Measurements from ENCODE around the gene XRCC4. TPM values are rescaled to one million over a fixed set of nuclear protein-coding genes. Genes with fewer than 3 reads are reported as not detected.

XRCC4 gene
- total and polyA plus RNA-seq, 2 of the 8 experiments (the other 6 are each of a cell fraction or from before 2014, with no cell fraction given) = 3.0 to 8.3 TPM

DNA sequence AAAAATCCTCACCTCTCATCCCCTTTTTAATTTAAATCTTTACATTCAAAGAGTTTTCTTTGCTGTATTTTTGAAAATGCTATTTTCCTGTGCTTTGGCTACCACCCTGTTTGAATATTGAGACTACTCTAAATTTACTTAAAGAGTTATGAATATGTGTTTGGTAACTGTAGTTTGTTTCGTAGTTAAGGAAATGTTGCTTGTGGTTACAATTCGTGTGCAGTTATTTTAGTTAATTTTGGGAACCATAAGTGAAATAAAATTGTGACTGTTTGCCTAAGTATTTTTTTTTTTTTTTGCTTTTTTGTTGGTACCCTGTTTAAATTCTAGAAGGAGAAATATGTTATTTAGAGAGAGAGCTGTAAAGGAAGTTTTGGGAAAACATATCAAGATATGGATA lies 78.7 kb downstream of the XRCC4 start:
- Histone ChIP-seq H2BK5ac (ENCODE audit: low read depth, low read length) (no peak overlapping the region), H2BK15ac (ENCODE audit: low read length) (no peak overlapping the region), H3K4ac (replicated peaks; ENCODE audit: insufficient read length, low read depth, low read length) (no peak overlapping the region), H2BK12ac (ENCODE audit: low read depth, low read length) (no peak overlapping the region), H2AFZ (ENCODE audit: low read length) (no peak overlapping the region), H2BK20ac (ENCODE audit: low read length) (no peak overlapping the region), H4K8ac (ENCODE audit: extremely low read depth, insufficient read depth, low read length) (no peak overlapping the region), H3K23ac (ENCODE audit: insufficient read length) (no peak overlapping the region), H3K4me1 (replicated peaks in 1 of 4; ENCODE audit: control insufficient read depth in 3 of 4, insufficient read depth in 4 of 4, low read length in 3 of 4) (no peaks in the 10 kb centered on the region), H3K27ac (ENCODE audit: low read depth, low read length) (no peak overlapping the region), H3K23me2 (ENCODE audit: low read depth, low read length) (no peaks in the 10 kb centered on the region), H4K91ac (replicated peaks; ENCODE audit: insufficient read length, low read length) (no peak overlapping the region), H3K4me2 (ENCODE audit: insufficient read depth in 1 of 2, low read depth in 2 of 2, low read length in 2 of 2) (no peak overlapping the region), H2AK5ac (ENCODE audit: low read depth, low read length) (no peak overlapping the region), H3K79me1 (ENCODE audit: low read depth, low read length) (no peaks in the 10 kb centered on the region), H3K79me2 (ENCODE audit: control insufficient read depth in 1 of 2, insufficient read depth in 2 of 2, low read length in 2 of 2) (no peaks in the 10 kb centered on the region), H3K36me3 (ENCODE audit: control insufficient read depth in 2 of 4, insufficient read depth in 4 of 4, low read length in 3 of 4) (no peaks in the 10 kb centered on the region), H3K9me3 (ENCODE audit: insufficient read depth in 2 of 2, low read depth in 1 of 2, low read length in 1 of 2) (no peaks in the 10 kb centered on the region), H3K56ac (replicated peaks; ENCODE audit: insufficient read length, low read depth, low read length) (no peak overlapping the region), H3K4me3 (ENCODE audit: extremely low read depth in 1 of 4, insufficient read depth in 2 of 4, low read depth in 3 of 4, low read length in 4 of 4) (no peak overlapping the region), H4K20me1 (replicated peaks in 1 of 2; ENCODE audit: control insufficient read depth in 1 of 2, insufficient read depth in 2 of 2, low read length in 2 of 2) (no peaks in the 10 kb centered on the region), H3K9ac (replicated peaks in 1 of 4; ENCODE audit: extremely low read depth in 1 of 4, low read depth in 3 of 4, low read length in 3 of 4) (no peak overlapping the region), H2BK120ac (replicated peaks; ENCODE audit: low read depth, low read length) (no peak overlapping the region), H4K5ac (ENCODE audit: insufficient read length, low read depth, low read length) (no peak overlapping the region), H3K18ac (ENCODE audit: extremely low read depth, low read length) (no peak overlapping the region), H3K27me3 (replicated peaks in 1 of 4; ENCODE audit: control insufficient read depth in 3 of 4, extremely low read depth in 1 of 4, insufficient read depth in 3 of 4, low read length in 3 of 4) (no peaks in the 10 kb centered on the region), H3K14ac (ENCODE audit: insufficient read length) (no peak overlapping the region)
- FAIRE-seq (no peak), DNase-seq (ENCODE audit: low read depth in 1 of 2, low spot score in 2 of 2) (no peak)
- TF ChIP-seq POLR2AphosphoS5 (IDR thresholded peaks at IDR 0.05; ENCODE audit: low read depth, low read length) (no peak), GABPA (IDR thresholded peaks at IDR 0.05; ENCODE audit: borderline replicate concordance, insufficient read depth, low read length) (no peak)
- ChIA-PET POLR2A (ENCODE audit: partially characterized antibody) (no interaction called here), CTCF (ENCODE audit: partially characterized antibody) (no interaction called here)
- 75% methylated on average over 2 of the region's 2 CpGs; no CpG with 5 or more reads in 1 of the 2 experiments for WGBS, 2 experiments (ENCODE audit: extremely low coverage in 1 of 2, insufficient coverage in 1 of 2, insufficient read length in 1 of 2, insufficient replicate concordance in 2 of 2, low coverage in 1 of 2, low lambda C conversion rate in 2 of 2, missing lambda C conversion rate in 1 of 2)
